Measurements from ENCODE around the gene AP2M1. TPM values are rescaled to one million over a fixed set of nuclear protein-coding genes. Genes with fewer than 3 reads are reported as not detected.

AP2M1 gene
- total and polyA plus RNA-seq, 2 of the 13 experiments (the other 11 are each of a cell fraction or from before 2014, with no cell fraction given): 126 to 146 TPM

DNA sequence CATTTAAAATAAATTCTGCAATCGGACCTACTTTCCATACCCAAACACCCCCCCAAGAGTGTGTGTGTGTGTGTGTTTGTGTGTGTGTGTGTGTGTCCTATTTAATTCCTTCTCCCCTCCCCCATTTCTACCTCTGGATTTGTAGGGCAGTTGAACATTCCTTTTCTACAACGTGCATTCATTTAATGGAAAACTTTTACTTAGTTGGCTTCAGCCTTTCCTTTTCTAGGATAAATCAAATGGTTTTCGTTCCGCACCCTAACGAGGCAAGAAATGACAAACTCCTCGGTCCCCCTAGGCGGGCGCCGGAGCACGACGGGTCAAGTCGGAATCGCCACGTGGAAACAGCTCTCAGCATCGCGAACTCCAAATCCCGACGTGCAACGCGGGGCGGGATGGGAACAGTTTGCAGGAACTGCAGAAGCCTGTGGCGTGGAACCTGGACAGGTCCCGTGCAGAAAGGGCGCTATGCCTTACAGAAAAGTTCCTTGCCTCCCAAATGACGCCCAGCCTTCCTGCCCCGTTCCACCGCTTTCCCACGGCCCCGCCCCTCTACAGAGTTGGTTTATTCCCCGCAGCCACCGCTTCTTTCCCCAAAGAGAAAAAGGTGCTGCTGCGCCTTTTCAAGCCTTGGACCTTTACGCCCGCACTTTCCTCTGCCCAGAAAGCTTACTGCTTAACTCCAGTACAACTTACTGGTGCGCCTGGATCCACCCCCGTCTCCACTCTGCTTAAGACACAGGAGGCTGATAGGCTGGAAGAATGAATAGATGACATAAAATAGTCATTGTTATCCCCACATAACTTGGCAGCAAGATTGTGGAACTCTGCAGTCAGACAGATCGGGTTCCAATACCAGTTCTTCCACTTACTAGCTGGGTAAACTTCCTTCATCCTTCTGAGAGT is 40.6 kb upstream of the AP2M1 start (continued):
- TF ChIP-seq, protein P1, sequence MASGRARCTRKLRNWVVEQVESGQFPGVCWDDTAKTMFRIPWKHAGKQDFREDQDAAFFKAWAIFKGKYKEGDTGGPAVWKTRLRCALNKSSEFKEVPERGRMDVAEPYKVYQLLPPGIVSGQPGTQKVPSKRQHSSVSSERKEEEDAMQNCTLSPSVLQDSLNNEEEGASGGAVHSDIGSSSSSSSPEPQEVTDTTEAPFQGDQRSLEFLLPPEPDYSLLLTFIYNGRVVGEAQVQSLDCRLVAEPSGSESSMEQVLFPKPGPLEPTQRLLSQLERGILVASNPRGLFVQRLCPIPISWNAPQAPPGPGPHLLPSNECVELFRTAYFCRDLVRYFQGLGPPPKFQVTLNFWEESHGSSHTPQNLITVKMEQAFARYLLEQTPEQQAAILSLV (CRISPR knock-in tag; IDR thresholded peaks at IDR 0.05; ENCODE audit: borderline replicate concordance): peak; percentile 90; the same call in 1 of the 2 replicates
- TF ChIP-seq ZNF343 (CRISPR knock-in tag; IDR thresholded peaks at IDR 0.05) (peak; percentile 74; the same call in 1 of the 2 replicates), RXRA (CRISPR knock-in tag; IDR thresholded peaks at IDR 0.05) (peak; percentile 30; the same call in 1 of the 2 replicates), WIZ (CRISPR knock-in tag; IDR thresholded peaks at IDR 0.05) (0 out of 2 replicates have a peak, but pooled peaks have one; percentile 66), ZFP36L1 (CRISPR knock-in tag; IDR thresholded peaks at IDR 0.05) (peak; percentile 39; the same call in 1 of the 2 replicates), RAD21 (CRISPR knock-in tag; IDR thresholded peaks at IDR 0.05) (no peak), ZNF224 (CRISPR knock-in tag; IDR thresholded peaks at IDR 0.05) (peak; percentile 18; the same call in 1 of the 2 replicates), ZNF543 (CRISPR knock-in tag; IDR thresholded peaks at IDR 0.05) (peak; percentile 70), MXD4 (CRISPR knock-in tag; IDR thresholded peaks at IDR 0.05) (peak; percentile 78; the same call in 1 of the 2 replicates), SRY (CRISPR knock-in tag; IDR thresholded peaks at IDR 0.05) (peak; percentile 87; the same call in 1 of the 2 replicates), HOXA7 (CRISPR knock-in tag; IDR thresholded peaks at IDR 0.05) (no peak), ZSCAN21 (CRISPR knock-in tag; IDR thresholded peaks at IDR 0.05; ENCODE audit: borderline replicate concordance) (0 out of 2 replicates have a peak, but pooled peaks have one; percentile 63), SALL1 (CRISPR knock-in tag; IDR thresholded peaks at IDR 0.05) (peak; percentile 89)
- TF ChIP-seq, protein P2, sequence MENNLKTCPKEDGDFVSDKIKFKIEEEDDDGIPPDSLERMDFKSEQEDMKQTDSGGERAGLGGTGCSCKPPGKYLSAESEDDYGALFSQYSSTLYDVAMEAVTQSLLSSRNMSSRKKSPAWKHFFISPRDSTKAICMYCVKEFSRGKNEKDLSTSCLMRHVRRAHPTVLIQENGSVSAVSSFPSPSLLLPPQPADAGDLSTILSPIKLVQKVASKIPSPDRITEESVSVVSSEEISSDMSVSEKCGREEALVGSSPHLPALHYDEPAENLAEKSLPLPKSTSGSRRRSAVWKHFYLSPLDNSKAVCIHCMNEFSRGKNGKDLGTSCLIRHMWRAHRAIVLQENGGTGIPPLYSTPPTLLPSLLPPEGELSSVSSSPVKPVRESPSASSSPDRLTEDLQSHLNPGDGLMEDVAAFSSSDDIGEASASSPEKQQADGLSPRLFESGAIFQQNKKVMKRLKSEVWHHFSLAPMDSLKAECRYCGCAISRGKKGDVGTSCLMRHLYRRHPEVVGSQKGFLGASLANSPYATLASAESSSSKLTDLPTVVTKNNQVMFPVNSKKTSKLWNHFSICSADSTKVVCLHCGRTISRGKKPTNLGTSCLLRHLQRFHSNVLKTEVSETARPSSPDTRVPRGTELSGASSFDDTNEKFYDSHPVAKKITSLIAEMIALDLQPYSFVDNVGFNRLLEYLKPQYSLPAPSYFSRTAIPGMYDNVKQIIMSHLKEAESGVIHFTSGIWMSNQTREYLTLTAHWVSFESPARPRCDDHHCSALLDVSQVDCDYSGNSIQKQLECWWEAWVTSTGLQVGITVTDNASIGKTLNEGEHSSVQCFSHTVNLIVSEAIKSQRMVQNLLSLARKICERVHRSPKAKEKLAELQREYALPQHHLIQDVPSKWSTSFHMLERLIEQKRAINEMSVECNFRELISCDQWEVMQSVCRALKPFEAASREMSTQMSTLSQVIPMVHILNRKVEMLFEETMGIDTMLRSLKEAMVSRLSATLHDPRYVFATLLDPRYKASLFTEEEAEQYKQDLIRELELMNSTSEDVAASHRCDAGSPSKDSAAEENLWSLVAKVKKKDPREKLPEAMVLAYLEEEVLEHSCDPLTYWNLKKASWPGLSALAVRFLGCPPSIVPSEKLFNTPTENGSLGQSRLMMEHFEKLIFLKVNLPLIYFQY (CRISPR knock-in tag; IDR thresholded peaks at IDR 0.05; ENCODE audit: borderline replicate concordance): no peak
- TF ChIP-seq, protein P3, sequence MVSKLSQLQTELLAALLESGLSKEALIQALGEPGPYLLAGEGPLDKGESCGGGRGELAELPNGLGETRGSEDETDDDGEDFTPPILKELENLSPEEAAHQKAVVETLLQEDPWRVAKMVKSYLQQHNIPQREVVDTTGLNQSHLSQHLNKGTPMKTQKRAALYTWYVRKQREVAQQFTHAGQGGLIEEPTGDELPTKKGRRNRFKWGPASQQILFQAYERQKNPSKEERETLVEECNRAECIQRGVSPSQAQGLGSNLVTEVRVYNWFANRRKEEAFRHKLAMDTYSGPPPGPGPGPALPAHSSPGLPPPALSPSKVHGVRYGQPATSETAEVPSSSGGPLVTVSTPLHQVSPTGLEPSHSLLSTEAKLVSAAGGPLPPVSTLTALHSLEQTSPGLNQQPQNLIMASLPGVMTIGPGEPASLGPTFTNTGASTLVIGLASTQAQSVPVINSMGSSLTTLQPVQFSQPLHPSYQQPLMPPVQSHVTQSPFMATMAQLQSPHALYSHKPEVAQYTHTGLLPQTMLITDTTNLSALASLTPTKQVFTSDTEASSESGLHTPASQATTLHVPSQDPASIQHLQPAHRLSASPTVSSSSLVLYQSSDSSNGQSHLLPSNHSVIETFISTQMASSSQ (IDR thresholded peaks at IDR 0.05; ENCODE audit: low read depth): no peak
- TF ChIP-seq, protein P3 (CRISPR knock-in tag; IDR thresholded peaks at IDR 0.05; ENCODE audit: borderline replicate concordance): 0 out of 2 replicates have a peak, but pooled peaks have one; percentile 33
- TF ChIP-seq, protein P4, sequence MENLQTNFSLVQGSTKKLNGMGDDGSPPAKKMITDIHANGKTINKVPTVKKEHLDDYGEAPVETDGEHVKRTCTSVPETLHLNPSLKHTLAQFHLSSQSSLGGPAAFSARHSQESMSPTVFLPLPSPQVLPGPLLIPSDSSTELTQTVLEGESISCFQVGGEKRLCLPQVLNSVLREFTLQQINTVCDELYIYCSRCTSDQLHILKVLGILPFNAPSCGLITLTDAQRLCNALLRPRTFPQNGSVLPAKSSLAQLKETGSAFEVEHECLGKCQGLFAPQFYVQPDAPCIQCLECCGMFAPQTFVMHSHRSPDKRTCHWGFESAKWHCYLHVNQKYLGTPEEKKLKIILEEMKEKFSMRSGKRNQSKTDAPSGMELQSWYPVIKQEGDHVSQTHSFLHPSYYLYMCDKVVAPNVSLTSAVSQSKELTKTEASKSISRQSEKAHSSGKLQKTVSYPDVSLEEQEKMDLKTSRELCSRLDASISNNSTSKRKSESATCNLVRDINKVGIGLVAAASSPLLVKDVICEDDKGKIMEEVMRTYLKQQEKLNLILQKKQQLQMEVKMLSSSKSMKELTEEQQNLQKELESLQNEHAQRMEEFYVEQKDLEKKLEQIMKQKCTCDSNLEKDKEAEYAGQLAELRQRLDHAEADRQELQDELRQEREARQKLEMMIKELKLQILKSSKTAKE (CRISPR knock-in tag; IDR thresholded peaks at IDR 0.05; ENCODE audit: borderline replicate concordance): no peak
